Spleen (tissue), 11 donors: Measurements from ENCODE around the gene TPRG1. TPM values are rescaled to one million over a fixed set of nuclear protein-coding genes. Genes with fewer than 3 reads are reported as not detected.

Experiments
- DNase-seq: peaks from one replicate; pipeline ENCODE4 v3.0.0-alpha.2; 2020
- H3K27ac ChIP-seq, 8 donors: fragments of 200-600 bp; sonication (generic) in 7 of 8; 1 replicate in 4 of 8; 2 replicates in 4 of 8; pipeline versions ENCODE4 v1.5.0 to v1.8.0; 2016 to 2021; ENCODE audit warnings: inconsistent platforms in 4 of 8, mild to moderate bottlenecking in 4 of 8, moderate library complexity in 1 of 8
- H3K27me3 ChIP-seq, 7 donors: fragments of 200-600 bp; sonication (generic) in 6 of 7; replicated peaks in 1 of 7; 1 replicate in 4 of 7; 2 replicates in 3 of 7; pipeline versions ENCODE4 v1.5.0 to v1.8.0; 2016 to 2021; ENCODE audit warnings: inconsistent platforms in 3 of 7, mild to moderate bottlenecking in 1 of 7
- H3K36me3 ChIP-seq, 6 donors: fragments of 200-600 bp; sonication (generic) in 5 of 6; 1 replicate in 4 of 6; 2 replicates in 2 of 6; pipeline versions ENCODE4 v1.5.0 to v1.8.0; 2016 to 2021; ENCODE audit warnings: inconsistent platforms in 2 of 6
- H3K4me1 ChIP-seq, 6 donors: fragments of 200-600 bp; sonication (generic) in 5 of 6; 1 replicate in 3 of 6; 2 replicates in 3 of 6; pipeline versions ENCODE4 v1.5.0 to v1.8.0; 2016 to 2021; ENCODE audit warnings: inconsistent platforms in 3 of 6
- H3K4me3 ChIP-seq, 8 donors: fragments of 200-600 bp; sonication (generic) in 7 of 8; 1 replicate in 4 of 8; 2 replicates in 4 of 8; pipeline versions ENCODE4 v1.5.0 to v1.8.0; 2016 to 2021; ENCODE audit warnings: inconsistent platforms in 4 of 8, mild to moderate bottlenecking in 4 of 8, moderate library complexity in 2 of 8
- H3K9me3 ChIP-seq, 8 donors: fragments of 200-600 bp; sonication (generic) in 7 of 8; 1 replicate in 4 of 8; 2 replicates in 4 of 8; pipeline versions ENCODE4 v1.5.0 to v1.8.0; 2016 to 2021; ENCODE audit warnings: inconsistent platforms in 4 of 8
- CTCF ChIP-seq, 11 experiments: fragments of 200-600 bp in 7 of 11; fragments of 450-650 bp in 4 of 11; sonication (generic) in 4 of 11; IDR thresholded peaks in 8 of 11; conservative IDR thresholded peaks in 3 of 11; 1 replicate in 7 of 11; 2 replicates in 4 of 11; pipeline versions ENCODE4 v1.4.0 to v1.8.0; 2016 to 2021; ENCODE audit warnings: antibody characterized with exemption in 11 of 11, inconsistent platforms in 4 of 11, mild to moderate bottlenecking in 1 of 11
- POLR2A ChIP-seq, 3 donors: fragments of 450-650 bp; IDR thresholded peaks; one replicate each; pipeline ENCODE4 v1.5.1; 2017; ENCODE audit warnings: antibody characterized with exemption in 3 of 3, mild to moderate bottlenecking in 1 of 3
- POLR2AphosphoS5 ChIP-seq, 3 donors: sonication (generic); formaldehyde crosslinking; IDR thresholded peaks; one replicate each; pipeline ENCODE4 v1.5.1; 2017; ENCODE audit warnings: antibody characterized with exemption in 3 of 3
- WGBS, 5 donors: extraction: QIAGEN DNeasy Blood & Tissue Kit in 3 of 5; methylation state at CpG; one replicate each; pipeline versions ENCODE4 v1.1.5 to v1.1.7; 2013 to 2018; 5-methylcytosine and 5-hydroxymethylcytosine counted together
- intact Hi-C: fragments of 100-400 bp; cut with DNase I; formaldehyde crosslinking; loops from one replicate; pipeline ENCODE4 v1.15.0; 2023; ENCODE audit warnings: low total_unique reads
- polyA plus RNA-seq, 3 donors: library from polyadenylated mRNA; stranded (reverse); fragments of 200-250 nt; gene quantifications; one replicate each; pipeline ENCODE4 v1.2.1, GENCODE V29; 2013
- total RNA-seq, 7 donors: library from RNA; depleted of rRNA in 3 of 7; stranded (reverse); fragments of >200 nt in 3 of 7; fragmentation: NEBNext Ultra II Directional in 4 of 7; extraction: Animal tissue kit (Norgen Biotek cat#: 25700) in 4 of 7; gene quantifications; one replicate each; pipeline versions ENCODE4 v1.1.0 to v1.2.1, GENCODE V29; 2016 to 2021
- donor health status: healthy with polysubstance abuse.
- donor health status: DM: no; HTN: no; CAD: no; lungs with moderate emphysema.
- donor health status: DM: no; HTN: no; CAD: no.
- donor health status: Bipolar disorder and iron deficiency.
- donor health status: healthy.
- donor health status: DM: no; HTN: no; CAD: no.
- donor health status: DM: yes; HTN: yes; CAD: no.

TPRG1 gene
- total and polyA plus RNA-seq, 10 donors, result 0.29 to 11.7 (median 4.6) TPM

DNA sequence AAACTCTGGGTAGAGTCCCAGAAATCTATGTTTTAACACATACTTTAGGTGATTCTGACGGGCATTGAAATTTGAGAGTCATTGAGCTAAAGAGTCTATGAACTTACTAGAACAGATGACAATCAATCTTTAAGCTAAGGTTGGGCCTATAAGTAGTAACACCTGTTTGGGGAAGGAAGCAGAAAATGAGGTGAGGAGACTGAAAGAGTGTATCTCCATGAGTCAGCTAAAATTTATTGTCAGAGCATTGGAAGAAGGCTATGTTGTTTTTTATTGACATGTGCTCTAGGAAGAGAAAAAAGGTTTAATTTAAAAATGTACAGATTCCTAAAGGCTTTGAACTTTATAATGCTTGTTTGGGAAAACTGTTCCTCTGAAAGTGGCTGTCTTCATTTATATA is 42.9 kb downstream of the TPRG1 start:
- TF ChIP-seq POLR2AphosphoS5 (IDR thresholded peaks at IDR 0.05) (no peak), CTCF (IDR thresholded peaks at IDR 0.05 in 8 of 11, conservative IDR thresholded peaks at IDR 0.05 in 3 of 11) (no peak), POLR2A (IDR thresholded peaks at IDR 0.05) (no peak)
- Histone ChIP-seq H3K36me3 (no peaks in the 10 kb centered on the region), H3K9me3 (no peaks in the 10 kb centered on the region), H3K4me3 (no peak overlapping the region), H3K27ac (no peak overlapping the region), H3K27me3 (no peaks in the 10 kb centered on the region), H3K4me1 (no peaks in the 10 kb centered on the region)
- DNase-seq, result no peak
- WGBS, 5 donors, result 90 to 98% (median 93%) methylated on average over 1 of the region's 1 CpG
- intact Hi-C loops, result no loop called here

GRCh38 chr3:189222927-189223636 is 51.3 kb downstream of the TPRG1 start:
- 52 to 88% (median 73%) methylated on average over 3 of the region's 3 CpGs for WGBS, 5 donors
- Histone ChIP-seq H3K27ac (no peak overlapping the region), H3K4me3 (no peak overlapping the region), H3K4me1 (no peaks in the 10 kb centered on the region), H3K27me3 (no peaks in the 10 kb centered on the region), H3K36me3 (no peaks in the 10 kb centered on the region), H3K9me3 (no peaks in the 10 kb centered on the region)
- intact Hi-C loops, result no loop called here
- DNase-seq, result no peak
- TF ChIP-seq POLR2AphosphoS5 (IDR thresholded peaks at IDR 0.05) (no peak), CTCF (IDR thresholded peaks at IDR 0.05 in 8 of 11, conservative IDR thresholded peaks at IDR 0.05 in 3 of 11) (no peak), POLR2A (IDR thresholded peaks at IDR 0.05) (no peak)

- WGBS, 5 donors, result 60 to 80% (median 70%) methylated on average over 3 of the region's 3 CpGs
- Histone ChIP-seq H3K4me1 (no peaks in the 10 kb centered on the region), H3K36me3 (no peaks in the 10 kb centered on the region), H3K4me3 (no peak overlapping the region), H3K27me3 (no peaks in the 10 kb centered on the region), H3K27ac (no peak overlapping the region), H3K9me3 (no peaks in the 10 kb centered on the region)
- intact Hi-C loops, result no loop called here
- DNase-seq, result no peak
- TF ChIP-seq POLR2AphosphoS5 (IDR thresholded peaks at IDR 0.05) (no peak), CTCF (IDR thresholded peaks at IDR 0.05 in 8 of 11, conservative IDR thresholded peaks at IDR 0.05 in 3 of 11) (no peak)
Measured at GRCh38 chr3:189225431-189225830, 53.7 kb downstream of the TPRG1 start.

DNA sequence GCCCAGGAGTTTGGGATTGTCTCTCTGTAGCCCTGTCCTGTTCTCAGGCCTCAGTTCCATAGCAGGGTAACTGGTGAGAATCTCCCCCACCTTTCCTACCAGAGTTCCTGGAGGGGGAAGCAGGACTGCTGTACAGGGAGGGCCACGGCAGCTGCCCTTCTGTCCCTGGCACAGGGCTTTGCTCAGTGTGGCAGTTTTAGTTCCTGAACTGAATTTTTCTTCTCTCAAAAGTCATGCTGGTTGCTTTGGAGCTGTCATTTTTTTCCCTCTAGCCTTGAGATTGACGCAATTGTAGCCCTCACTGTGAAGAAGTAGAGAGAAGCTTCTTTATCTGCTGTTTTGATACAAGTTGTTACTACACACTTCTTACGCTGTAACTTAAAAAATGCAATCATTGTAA is 55.5 kb downstream of the TPRG1 start:
- TF ChIP-seq POLR2AphosphoS5 (IDR thresholded peaks at IDR 0.05) (peak in 2 of 3 donors; percentile 34 to 55), CTCF (IDR thresholded peaks at IDR 0.05 in 8 of 11, conservative IDR thresholded peaks at IDR 0.05 in 3 of 11) (no peak)
- Histone ChIP-seq H3K9me3 (no peaks in the 10 kb centered on the region), H3K27me3 (no peaks in the 10 kb centered on the region), H3K36me3 (no peaks in the 10 kb centered on the region), H3K4me1 (no peaks in the 10 kb centered on the region), H3K4me3 (no peak overlapping the region), H3K27ac (peak overlapping the region in 3 of 8 donors; percentile 18 to 43 (median 27))
- DNase-seq, result no peak
- intact Hi-C loops, result no loop called here
- WGBS, 5 donors, result 82 to 92% (median 84%) methylated on average over 3 of the region's 3 CpGs
